Activated CD8-positive, alpha-beta memory T cell treated with anti-CD3 and anti-CD28 coated beads, Interleukin-2, amount 50 U/mL, for 1 hour (primary cell): ENCODE results near the gene NKTR.

Experiments
- DNase-seq: peaks from one replicate; pipeline ENCODE4 v3.0.0-alpha.2; 2020; ENCODE audit errors: extremely low read depth

NKTR gene

GRCh38 chr3:42681361-42682038 is 81.0 kb downstream of the NKTR start:
- no peak for DNase-seq

DNA sequence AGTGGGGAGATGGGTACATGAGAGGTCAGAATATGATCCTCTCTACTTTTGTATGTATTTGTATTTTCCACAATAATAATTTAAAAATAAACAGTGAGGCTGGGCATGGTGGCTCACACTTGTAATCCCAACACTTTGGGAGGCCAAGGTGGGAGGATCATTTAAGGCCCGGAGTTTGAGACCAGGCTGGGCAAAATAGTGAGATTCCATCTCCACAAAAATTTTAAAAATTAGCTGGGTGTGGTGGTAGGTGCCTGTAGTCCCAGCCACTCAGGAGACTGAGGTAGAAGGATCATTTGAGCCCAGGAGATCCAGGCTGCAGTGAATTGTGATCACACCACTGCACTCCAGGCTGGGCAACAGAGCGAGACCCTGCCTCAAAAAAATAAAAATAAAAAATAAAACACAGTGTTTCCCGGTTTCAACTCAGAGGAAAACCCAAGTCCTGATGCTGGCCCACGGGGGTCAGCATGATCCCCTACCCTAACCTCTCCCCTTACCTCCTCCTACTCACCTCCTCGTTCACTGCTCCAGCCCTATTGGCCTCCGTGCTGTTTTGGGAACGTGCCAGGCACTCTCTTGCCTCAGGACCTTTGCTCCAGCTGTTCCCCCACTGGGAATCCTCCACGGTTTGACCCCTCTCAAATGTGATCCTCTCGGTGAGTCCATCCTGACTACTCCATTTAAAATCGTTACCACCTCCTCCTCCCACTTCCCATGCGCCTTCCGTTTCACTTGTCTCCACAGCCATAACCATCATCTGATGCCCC is 82.0 kb downstream of the NKTR start:
- DNase-seq: no peak

GRCh38 chr3:42683875-42684598 is 83.6 kb downstream of the NKTR start:
- DNase-seq: no peak

GRCh38 chr3:42684632-42685362 is 84.3 kb downstream of the NKTR start:
- DNase-seq: no peak

GRCh38 chr3:42685363-42685881 is 84.9 kb downstream of the NKTR start, which contains the start of gene KLHL40:
Gene KLHL40, plus strand, starts transcription at chr3:42685537. Its CDS starts 82 bp downstream, at chr3:42685619.
- no peak for DNase-seq

- DNase-seq: no peak
Observed at GRCh38 chr3:42685891-42686820, 85.7 kb downstream of the NKTR start.

DNA sequence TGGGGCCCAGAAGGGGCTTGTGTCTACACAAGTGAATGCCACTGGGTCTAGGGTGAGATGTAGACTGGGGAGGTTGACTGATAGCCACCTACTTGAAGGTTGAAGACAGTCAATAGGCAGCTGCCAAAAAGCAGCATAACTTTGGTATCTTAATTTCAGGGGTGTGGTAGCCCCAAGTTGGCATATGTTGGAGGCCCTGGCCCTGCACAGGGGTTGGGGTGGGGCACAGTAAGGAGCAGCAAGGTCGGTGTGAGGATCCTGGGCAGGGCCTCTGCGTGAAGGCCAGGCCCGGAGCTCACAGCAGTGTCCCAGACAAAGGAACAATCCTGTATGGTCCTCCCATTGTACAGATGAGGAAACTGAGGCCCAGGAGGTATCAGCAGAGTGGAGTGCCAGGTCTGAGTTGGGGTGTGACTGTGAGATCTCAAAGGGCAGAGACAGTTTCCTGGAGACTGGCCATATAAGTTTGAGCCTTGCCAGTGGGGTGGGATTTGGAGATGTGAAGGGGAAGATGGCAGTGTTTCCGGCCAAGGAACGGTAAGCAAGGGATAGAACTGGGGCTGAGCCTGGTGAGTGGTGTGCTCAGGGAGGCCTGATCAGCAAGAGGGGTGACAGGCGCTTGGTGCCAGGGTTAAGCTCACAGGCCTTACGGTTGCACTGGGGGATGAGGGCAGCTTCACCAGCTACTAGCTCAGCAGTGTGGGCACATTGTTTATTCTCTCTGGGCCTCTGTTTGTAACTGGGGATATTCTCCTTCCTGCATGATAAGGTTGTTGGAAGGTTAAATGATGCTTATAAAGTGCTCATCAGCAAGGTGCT is 86.6 kb downstream of the NKTR start:
- DNase-seq: no peak

GRCh38 chr3:42688016-42688415 is 87.5 kb downstream of the NKTR start:
- no peak for DNase-seq

DNA sequence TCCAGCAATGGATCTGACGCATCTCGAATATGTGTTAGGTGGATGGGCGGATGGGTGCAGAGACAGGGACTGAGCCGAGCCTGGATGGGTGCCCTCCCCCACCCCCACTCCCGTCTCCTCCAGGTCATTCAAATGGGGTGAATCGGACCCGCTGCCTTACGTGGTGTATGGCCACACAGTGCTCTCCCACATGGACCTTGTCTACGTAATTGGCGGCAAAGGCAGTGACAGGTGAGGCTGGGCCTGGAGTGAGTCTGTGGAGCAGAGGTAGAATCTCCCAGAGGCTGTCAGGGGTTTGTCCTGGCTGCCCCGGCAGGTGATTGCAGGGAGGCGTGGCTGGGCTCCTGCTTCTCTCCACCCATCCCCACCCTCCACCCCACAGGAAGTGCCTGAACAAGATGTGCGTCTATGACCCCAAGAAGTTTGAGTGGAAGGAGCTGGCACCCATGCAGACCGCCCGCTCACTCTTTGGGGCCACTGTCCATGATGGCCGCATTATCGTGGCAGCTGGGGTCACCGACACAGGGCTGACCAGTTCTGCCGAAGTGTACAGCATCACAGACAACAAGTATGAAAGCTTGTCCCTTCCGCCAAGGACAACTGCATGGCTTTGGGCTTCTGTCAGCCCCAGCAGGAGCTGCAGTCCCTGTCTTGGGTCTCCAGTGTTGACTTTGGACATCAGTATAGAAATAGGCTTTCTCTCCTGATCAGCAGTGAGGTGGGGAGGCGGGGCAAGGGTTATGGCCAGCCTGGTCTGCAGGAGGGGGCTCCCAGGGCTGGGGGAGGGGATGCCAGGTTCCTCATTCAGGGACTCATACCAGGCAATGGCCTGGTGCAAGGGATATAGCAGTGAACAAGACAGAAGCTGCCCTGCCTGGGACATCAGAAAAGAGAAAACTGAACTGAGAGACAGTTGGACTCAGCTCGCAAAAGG is 88.3 kb downstream of the NKTR start:
- DNase-seq: no peak

- no peak for DNase-seq
Observed at GRCh38 chr3:42689421-42690014, 89.0 kb downstream of the NKTR start.

GRCh38 chr3:42690191-42690590 is 89.7 kb downstream of the NKTR start:
- DNase-seq: no peak

DNA sequence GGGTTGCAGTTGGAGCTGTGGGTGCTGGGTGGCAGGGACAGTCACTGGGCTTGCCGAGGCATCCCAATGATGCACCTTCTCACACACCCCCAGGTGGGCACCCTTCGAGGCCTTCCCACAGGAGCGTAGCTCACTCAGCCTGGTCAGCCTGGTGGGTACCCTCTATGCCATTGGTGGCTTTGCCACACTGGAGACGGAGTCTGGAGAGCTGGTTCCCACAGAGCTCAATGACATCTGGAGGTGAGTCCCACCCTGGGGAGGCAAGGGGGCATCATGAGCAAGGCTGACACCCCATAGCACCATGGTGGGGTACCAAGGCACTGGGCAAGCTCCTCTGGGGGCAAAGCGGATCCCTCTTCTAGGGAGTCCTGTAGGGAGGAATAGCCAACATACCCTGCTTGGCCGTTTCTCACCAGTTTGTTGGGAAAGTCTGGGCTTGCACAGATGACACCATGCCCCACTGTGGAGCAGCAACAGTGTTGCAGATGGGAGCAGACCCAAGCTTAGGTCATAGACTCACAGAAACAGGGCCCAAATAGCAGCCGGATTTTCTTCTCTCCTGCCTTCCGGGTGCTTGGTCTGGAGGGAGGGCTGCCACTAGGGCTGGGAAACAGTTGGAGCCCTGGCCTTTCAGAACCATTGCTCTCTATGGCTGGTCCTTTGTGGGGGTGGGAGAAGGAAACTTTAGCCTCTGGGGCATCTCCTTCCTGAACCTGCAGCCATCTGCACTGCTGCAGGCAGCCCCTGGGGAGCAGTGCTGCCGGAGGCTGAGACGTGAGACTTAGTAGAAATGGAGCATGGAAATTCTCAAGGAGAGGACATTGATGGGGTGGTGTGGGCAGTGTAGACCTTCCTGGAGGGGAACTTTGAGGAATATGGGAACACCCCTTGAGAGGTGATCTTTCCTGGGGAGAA is 90.5 kb downstream of the NKTR start:
- no peak for DNase-seq

DNA sequence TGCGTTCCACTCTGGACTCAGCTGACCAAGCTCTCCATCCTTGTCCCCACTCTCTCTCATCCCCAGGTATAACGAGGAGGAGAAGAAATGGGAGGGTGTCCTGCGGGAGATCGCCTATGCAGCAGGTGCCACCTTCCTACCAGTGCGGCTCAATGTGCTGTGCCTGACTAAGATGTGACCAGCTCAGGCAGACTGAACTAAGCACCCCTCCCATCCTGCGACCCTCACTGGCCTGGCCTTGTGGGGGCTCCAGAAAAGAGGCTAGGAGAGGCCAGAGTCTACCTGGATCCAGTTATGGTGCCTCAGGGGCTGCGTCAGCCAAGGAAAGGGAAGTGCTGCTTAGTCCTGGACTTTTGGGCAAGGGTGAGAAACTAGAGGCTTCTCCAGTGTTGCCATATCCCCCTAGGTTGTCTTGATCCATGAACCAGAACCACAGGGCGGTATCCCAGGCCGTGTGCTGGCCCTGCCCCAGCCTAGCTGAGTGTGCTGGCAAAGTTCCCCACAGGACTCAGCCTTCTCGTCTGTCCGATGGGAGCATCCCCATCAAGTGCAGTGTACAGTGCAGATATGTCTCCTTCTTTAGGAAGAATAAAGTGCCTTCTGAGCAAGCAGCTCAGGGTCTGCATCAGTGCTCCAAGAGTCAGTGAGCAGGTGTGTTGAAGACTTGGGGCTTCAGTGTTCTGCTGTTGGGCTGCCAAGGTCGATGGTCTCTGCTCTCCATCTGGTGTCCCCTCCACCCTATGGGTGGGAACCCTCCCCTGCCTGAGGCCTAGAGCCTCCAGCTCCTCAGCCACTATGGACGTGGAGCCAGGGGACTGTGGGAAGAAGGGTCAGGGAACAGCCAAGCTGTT is 91.6 kb downstream of the NKTR start:
- DNase-seq: no peak

GRCh38 chr3:42692667-42693529 is 92.4 kb downstream of the NKTR start:
- no peak for DNase-seq

DNA sequence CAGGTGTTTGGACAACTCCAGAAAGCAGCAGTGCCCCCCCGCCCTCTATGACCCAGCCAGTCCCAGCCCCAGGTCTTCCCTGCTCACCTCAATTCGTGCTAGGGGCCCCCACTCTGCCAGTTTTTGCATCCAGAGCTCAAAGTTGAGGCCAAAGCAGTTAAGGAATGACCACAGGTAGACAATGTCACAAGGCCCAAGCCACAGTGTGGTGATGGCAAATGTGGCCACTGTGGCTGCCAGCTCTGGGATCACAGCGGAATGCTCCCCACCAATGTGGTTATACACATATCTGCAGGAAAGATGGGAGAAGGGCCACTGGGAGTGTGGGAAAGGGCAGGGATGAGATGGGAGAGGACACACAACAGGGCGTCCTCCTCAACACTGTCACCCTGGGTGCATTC is 93.0 kb downstream of the NKTR start:
- no peak for DNase-seq
